ENCODE results near the gene NOL7.

The NOL7 gene

DNA sequence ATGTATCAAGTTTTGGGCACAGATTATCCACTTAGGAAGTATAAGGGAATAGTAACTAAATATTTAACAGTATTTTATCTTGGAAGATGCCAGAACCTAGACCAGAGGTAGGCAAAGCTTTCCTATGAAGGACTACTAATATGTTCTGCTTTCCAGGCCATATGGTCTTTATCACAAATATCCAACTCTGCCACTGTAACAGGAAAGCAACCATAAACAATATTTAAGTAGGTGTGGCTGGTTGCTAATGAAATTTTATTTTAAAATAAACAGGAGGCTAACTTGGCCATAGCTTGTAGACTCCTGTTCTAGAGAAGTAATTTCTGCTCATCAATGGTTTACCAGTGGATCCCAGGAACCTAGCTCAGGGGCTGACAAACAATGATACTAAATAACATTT lies 39.4 kb downstream of the NOL7 start:
- DNase-seq (ENCODE audit: low read depth) = no peak

- DNase-seq (ENCODE audit: low read depth) = no peak
These were observed 40.6 kb downstream of the NOL7 start for GRCh38 chr6:13655700-13656099.

DNA sequence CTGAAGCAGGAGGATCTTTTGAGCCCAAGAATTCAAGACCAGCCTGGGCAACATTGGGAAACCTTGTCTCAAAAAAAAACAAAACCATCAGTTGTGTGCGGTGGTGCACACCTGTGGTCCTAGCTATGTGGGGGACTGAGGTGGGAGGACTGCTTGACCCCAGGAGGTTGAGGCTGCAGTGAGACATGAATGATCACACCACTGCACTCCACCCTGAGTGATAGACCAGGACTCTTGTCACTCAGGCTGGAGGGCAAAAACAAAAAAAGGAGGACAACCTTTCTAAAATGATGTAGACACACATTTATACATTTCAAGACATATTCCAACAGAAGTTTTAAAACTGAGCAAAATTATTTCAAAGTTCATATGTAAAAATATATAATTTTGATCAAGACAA lies 45.1 kb downstream of the NOL7 start:
- DNase-seq (ENCODE audit: low read depth) = no peak

DNA sequence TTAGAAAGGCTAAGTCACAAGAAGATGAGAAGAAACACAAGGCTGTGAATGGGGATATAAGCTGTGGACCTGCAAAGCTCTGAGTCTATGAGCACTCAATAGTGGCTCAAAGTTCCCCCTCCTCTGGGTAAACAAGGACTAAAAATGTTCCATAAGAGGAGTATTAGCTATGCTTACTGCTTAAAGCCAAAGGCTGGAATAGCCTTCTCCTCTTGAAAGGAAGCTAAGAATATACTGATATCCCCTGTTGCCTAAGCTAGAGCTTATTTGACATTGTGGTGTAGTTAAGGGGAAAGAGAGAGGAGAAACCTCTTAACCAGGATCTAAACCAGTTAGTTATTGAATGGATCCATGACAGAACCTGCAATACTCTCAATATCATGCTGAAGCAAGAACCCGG lies 45.8 kb downstream of the NOL7 start:
- no peak for DNase-seq (ENCODE audit: low read depth)

GRCh38 chr6:13661647-13662046 lies 46.5 kb downstream of the NOL7 start:
- DNase-seq (ENCODE audit: low read depth) = no peak

- DNase-seq (ENCODE audit: low read depth) = no peak
These were observed 47.7 kb downstream of the NOL7 start for GRCh38 chr6:13662651-13663334.

DNA sequence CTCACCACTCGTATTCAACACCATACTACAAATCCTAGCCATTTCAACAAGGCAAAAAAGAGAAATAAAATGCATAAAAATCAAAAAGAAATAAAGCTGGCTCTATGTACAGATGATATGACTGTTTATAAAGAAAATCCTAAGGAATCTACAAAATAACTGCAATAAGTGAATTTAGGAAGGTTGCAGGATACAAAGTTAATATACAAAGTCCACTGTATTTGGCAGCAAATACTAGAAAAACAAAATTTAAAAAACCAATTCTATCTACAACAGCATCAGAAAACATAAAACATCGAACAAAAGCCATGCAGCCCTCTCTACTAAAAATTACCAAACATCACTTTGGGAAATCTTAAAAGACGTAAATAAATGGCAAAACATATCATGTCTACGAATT lies 48.9 kb downstream of the NOL7 start:
- no peak for DNase-seq (ENCODE audit: low read depth)

- DNase-seq (ENCODE audit: low read depth) = no peak
These were observed 49.7 kb downstream of the NOL7 start for GRCh38 chr6:13664703-13665352.

DNA sequence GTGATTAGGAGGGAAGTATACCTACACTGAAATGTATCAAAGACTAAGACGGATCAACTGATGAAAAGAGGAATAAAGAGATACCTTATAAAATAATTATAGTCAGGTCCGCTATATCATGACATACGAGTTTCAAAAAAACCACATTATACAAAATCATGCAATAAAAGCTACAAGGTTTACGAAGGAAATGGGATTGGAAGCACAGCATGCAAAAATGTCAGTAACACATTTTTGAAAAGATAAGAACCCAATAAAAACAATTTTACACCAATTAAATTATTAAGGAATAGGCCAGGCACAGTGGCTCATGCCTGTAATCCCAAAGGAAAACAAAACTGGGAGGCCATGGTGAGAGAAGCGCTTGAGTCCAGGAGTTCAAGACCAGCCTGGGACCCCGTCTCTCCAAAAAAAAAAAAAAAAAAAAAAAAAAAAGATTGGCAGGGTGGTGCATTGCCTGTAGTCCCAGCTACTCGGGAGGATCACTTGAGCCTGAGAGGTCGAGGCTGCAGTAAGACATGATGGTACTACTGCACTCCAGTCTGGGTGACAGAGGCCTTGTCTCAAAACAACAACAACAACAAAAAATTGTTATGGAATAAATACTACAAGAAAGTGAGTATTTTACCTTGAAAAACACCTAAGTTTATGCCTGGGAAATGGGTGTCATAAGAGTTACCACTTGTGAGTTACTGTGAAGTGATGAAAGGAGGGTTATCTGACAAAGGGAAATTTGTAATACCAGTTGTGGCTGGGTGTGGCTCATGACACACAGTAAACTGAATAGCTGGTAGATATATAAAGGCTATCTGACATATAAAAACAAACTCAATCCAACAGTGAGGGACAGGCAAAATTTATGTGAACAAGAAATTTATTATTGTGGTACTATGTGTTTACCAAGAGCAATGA lies 51.3 kb downstream of the NOL7 start:
- no peak for DNase-seq (ENCODE audit: low read depth)

GRCh38 chr6:13667655-13668054 lies 52.5 kb downstream of the NOL7 start:
- DNase-seq (ENCODE audit: low read depth) = no peak

GRCh38 chr6:13668291-13668928 lies 53.3 kb downstream of the NOL7 start:
- DNase-seq (ENCODE audit: low read depth) = no peak

- no peak for DNase-seq (ENCODE audit: low read depth)
These were observed 54.3 kb downstream of the NOL7 start for GRCh38 chr6:13669476-13669875.

All from T follicular helper cell (primary cell).